Measurements from ENCODE around the gene GREB1.
A peak's percentile ranks its signal among the peaks of the same experiment; 100 is the strongest.

Gene GREB1

DNA sequence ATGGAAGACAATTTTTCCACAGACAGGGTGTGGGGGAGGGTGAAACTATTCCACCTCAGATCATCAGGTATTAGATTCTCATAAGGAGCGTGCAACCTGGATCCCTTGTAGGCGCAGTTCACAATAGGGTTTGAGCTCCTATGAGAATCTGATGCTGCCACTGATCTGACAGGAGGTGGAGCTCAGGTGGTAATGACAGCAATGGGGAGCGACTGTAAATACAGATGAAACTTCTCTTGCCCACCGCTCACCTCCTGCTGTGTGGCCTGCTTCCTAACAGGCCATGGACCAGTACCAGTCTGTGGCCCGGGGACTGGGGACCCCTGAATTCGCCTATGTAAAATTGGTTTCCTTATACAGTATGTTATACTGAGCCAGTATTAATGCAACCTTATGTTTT is 40.6 kb upstream of the GREB1 start:
- TF ChIP-seq, protein P1, sequence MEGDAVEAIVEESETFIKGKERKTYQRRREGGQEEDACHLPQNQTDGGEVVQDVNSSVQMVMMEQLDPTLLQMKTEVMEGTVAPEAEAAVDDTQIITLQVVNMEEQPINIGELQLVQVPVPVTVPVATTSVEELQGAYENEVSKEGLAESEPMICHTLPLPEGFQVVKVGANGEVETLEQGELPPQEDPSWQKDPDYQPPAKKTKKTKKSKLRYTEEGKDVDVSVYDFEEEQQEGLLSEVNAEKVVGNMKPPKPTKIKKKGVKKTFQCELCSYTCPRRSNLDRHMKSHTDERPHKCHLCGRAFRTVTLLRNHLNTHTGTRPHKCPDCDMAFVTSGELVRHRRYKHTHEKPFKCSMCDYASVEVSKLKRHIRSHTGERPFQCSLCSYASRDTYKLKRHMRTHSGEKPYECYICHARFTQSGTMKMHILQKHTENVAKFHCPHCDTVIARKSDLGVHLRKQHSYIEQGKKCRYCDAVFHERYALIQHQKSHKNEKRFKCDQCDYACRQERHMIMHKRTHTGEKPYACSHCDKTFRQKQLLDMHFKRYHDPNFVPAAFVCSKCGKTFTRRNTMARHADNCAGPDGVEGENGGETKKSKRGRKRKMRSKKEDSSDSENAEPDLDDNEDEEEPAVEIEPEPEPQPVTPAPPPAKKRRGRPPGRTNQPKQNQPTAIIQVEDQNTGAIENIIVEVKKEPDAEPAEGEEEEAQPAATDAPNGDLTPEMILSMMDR (IDR thresholded peaks at IDR 0.05; ENCODE audit: control insufficient read depth, extremely low read depth, insufficient read depth), result no peak
- H3K4me3 ChIP-seq (ENCODE audit: low read depth, low read length), result no peak overlapping the region
- DNase-seq (ENCODE audit: low read depth), result no peak

GRCh38 chr2:11494310-11494709 is 39.5 kb upstream of the GREB1 start:
- TF ChIP-seq, protein P1 (IDR thresholded peaks at IDR 0.05; ENCODE audit: control insufficient read depth, extremely low read depth, insufficient read depth), result no peak
- DNase-seq (ENCODE audit: low read depth), result no peak

DNA sequence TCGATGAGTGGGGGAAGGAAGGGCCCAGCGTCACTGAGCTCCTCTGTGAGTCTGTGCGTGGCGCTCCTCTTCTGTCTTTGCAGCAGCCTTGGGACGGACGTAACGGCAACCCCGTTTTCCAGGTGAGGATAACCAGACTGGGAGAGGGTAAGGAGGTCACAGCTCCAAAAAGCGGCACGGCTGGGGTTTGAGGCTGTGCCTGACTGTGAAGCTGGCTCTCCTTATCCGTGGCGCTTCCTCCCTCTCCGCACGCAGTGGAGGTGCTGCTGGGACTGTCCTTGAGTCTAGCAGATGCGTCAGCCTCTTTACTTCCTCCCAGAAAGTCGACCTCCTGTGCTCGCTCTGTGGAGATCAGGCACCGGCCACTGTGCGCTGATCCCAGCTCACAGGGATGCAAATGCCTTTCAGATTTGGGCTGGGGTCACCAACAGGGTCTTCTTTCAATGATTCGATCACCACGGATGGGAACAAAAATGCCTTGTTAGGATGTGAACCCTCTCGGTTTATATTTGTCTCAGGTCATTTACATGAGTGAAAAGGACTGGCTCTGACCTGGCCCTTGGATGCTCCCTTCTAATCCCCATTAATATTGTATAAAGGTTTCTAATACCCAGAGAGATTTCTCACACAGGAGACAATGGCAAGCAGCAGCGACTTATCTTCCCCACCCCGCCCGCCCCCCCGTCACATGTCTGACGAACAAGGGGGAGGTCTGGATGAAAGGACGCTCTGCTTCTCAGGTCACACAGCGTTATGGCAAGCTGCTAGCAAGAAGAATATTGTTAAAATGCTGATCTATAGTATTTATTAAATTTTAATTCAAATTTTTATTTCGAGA is 37.8 kb upstream of the GREB1 start:
- TF ChIP-seq, protein P1 (IDR thresholded peaks at IDR 0.05; ENCODE audit: control insufficient read depth, extremely low read depth, insufficient read depth), result no peak
- H3K4me3 ChIP-seq (ENCODE audit: low read depth, low read length), result no peak overlapping the region
- no peak for DNase-seq (ENCODE audit: low read depth)

More at GRCh38 chr2:11494310-11494709, 39.5 kb upstream of the GREB1 start:
- no peak overlapping the region for H3K4me3 ChIP-seq (ENCODE audit: low read depth, low read length)

- H3K4me3 ChIP-seq (ENCODE audit: low read depth, low read length), result 0 out of 2 replicates have a peak overlapping the region, but pooled peaks have one; percentile 19
- no peak for DNase-seq (ENCODE audit: low read depth)
- TF ChIP-seq, protein P1 (IDR thresholded peaks at IDR 0.05; ENCODE audit: control insufficient read depth, extremely low read depth, insufficient read depth), result no peak
Measured at GRCh38 chr2:11498543-11499034, 35.3 kb upstream of the GREB1 start.

DNA sequence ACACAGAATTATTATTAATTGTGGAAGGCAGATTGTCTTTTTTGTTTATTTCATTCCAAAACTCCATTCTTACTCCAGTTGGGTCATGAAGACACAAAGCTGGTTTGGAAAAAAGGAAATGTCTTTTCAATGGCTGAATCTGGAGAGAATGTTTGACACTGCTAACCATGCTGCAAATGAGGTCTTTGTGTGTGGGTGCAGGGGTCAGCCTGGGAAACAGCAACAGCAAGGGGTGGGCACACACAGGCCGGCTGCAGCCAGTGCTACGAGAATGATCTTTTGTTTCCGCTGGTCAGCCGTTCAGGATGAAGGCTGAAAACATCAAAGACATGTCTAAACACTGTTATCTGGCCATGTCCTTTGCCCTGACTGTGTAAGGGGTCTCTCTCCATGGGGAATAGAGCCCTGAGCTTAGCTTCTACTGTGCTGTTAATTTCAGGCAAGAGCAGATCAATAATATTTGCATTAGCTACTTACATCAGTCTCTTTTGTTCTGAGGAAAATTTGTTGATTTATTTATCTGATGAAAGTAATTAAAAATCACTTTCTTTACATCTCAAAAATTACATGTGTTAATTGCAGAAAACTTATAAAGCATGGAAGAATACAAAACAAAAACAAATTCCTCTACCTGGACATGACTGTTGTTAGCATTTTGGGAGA is 34.6 kb upstream of the GREB1 start:
- no peak for DNase-seq (ENCODE audit: low read depth)
- H3K4me3 ChIP-seq (ENCODE audit: low read depth, low read length), result no peak overlapping the region
- TF ChIP-seq, protein P1 (IDR thresholded peaks at IDR 0.05; ENCODE audit: control insufficient read depth, extremely low read depth, insufficient read depth), result no peak

GRCh38 chr2:11500702-11501303 is 33.0 kb upstream of the GREB1 start:
- DNase-seq (ENCODE audit: low read depth), result no peak
- TF ChIP-seq, protein P1 (IDR thresholded peaks at IDR 0.05; ENCODE audit: control insufficient read depth, extremely low read depth, insufficient read depth), result no peak
- H3K4me3 ChIP-seq (ENCODE audit: low read depth, low read length), result no peak overlapping the region

Measured in LNCaP clone FGC (cell line).